GM12878 (cell line): Measurements from ENCODE around the gene CLEC18B. TPM values are rescaled to one million over a fixed set of nuclear protein-coding genes. Genes with fewer than 3 reads are reported as not detected.
"Not testable (repeated sequence)": the region's sequence is repeated elsewhere in the genome, so short reads cannot be mapped to it uniquely, and the experiment has no call there.

ENCODE experiments used
- ATAC-seq: fragments of 200-7000 bp; cut with Tn5 transposase; 3 replicates; pipeline ENCODE4 v1.9.1; 2020; ENCODE audit warnings: mild to moderate bottlenecking, moderate library complexity
- BruUV-seq: library from RNA; stranded (reverse); fragments of 400-500 nt; replicated peaks from 2 replicates; lab custom pipeline; 2021; lab: Mats Ljungman, UMichigan
- CTCF ChIA-PET: fragments of 300-600 bp; sonication (Branson Sonifier 250); formaldehyde crosslinking; extraction: SDS; loops from one replicate; lab custom pipeline; 2021; ENCODE audit warnings: inconsistent platforms; lab: Yijun Ruan, JAX
- POLR2A ChIA-PET: fragments of 350-600 bp; formaldehyde crosslinking; extraction: SDS; loops from one replicate; lab custom pipeline; 2021; ENCODE audit warnings: inconsistent platforms; lab: Charles Lee
- RAD21 ChIA-PET: fragments of 300-600 bp; sonication (Branson Sonifier 250); formaldehyde crosslinking; loops from one replicate; lab custom pipeline; 2023; ENCODE audit warnings: antibody characterized with exemption; ENCODE audit not compliant: unreplicated experiment; lab: Charles Lee
- SMC1A ChIA-PET: fragments of 300-600 bp; sonication (Branson Sonifier 250); formaldehyde crosslinking; loops from one replicate; lab custom pipeline; 2023; ENCODE audit not compliant: unreplicated experiment, uncharacterized antibody; lab: Charles Lee
- DNase-seq: peaks from one replicate; pipeline ENCODE4 v3.0.0-alpha.2; 2011; ENCODE audit warnings: low read depth, low spot score
- FAIRE-seq: peaks from 3 replicates; lab custom pipeline; 2011; peaks lifted over from hg19 to GRCh38; lab: Jason Lieb, UNC
- H2AFZ ChIP-seq: 2 replicates; pipeline ENCODE4 v1.6.0; 2011; ENCODE audit warnings: low read depth, low read length, control low read depth; ENCODE audit not compliant: control insufficient read depth
- H3K27ac ChIP-seq: 2 replicates; pipeline ENCODE4 v1.5.1; 2011; ENCODE audit warnings: control low read depth; ENCODE audit not compliant: control insufficient read depth, insufficient read depth
- H3K27me3 ChIP-seq, 2 experiments: replicated peaks in 1 of 2; 2 replicates each; pipeline versions ENCODE4 v1.6.0 to v1.6.1; 2011; ENCODE audit warnings: low read length in 1 of 2; ENCODE audit not compliant: control insufficient read depth in 2 of 2, insufficient read depth in 2 of 2
- H3K36me3 ChIP-seq, 2 experiments: 2 replicates each; pipeline ENCODE4 v1.5.1; 2011; ENCODE audit warnings: low read length in 1 of 2; ENCODE audit not compliant: control insufficient read depth in 2 of 2, insufficient read depth in 2 of 2
- H3K4me1 ChIP-seq: 2 replicates; pipeline ENCODE4 v1.6.1; 2011; ENCODE audit warnings: mild to moderate bottlenecking, low read length, moderate library complexity, mixed read lengths; ENCODE audit not compliant: control insufficient read depth, insufficient read depth
- H3K4me2 ChIP-seq: 2 replicates; pipeline ENCODE4 v1.6.0; 2011; ENCODE audit warnings: control low read depth; ENCODE audit not compliant: control insufficient read depth, insufficient read depth
- H3K4me3 ChIP-seq: fragments of 200-600 bp; sonication (generic); 2 replicates; pipeline ENCODE4 v1.5.1; 2016
- H3K79me2 ChIP-seq: 2 replicates; pipeline ENCODE4 v1.6.0; 2011; ENCODE audit warnings: low read length; ENCODE audit not compliant: control insufficient read depth, insufficient read depth
- H3K9ac ChIP-seq: 2 replicates; pipeline ENCODE4 v1.8.0; 2011; ENCODE audit warnings: low read length, control low read depth, mixed read lengths; ENCODE audit not compliant: control insufficient read depth, insufficient read depth
- H3K9me3 ChIP-seq: replicated peaks from 3 replicates; pipeline ENCODE4 v1.5.1; 2011; ENCODE audit warnings: mild to moderate bottlenecking, low read length; ENCODE audit not compliant: control insufficient read depth, insufficient read depth
- H4K20me1 ChIP-seq: 2 replicates; pipeline ENCODE4 v1.6.0; 2011; ENCODE audit not compliant: control insufficient read depth, insufficient read depth
- WGBS: methylation state at CpG from one replicate; pipeline ENCODE4 v1.1.6; 2016; ENCODE audit warnings: low lambda C conversion rate; ENCODE audit not compliant: insufficient replicate concordance, insufficient coverage; ENCODE audit errors: missing lambda C conversion rate; 5-methylcytosine and 5-hydroxymethylcytosine counted together
- in situ Hi-C: fragments of 300-500 bp; cut with MboI; formaldehyde crosslinking; loops from 9 replicates; pipeline ENCODE4 v1.14.3; 2018; ENCODE audit warnings: mixed read lengths
- intact Hi-C: fragments of 100-400 bp; cut with micrococcal nuclease; formaldehyde crosslinking; loops from one replicate; pipeline ENCODE4 v1.14.2; 2022; ENCODE audit not compliant: unreplicated experiment
- polyA plus RNA-seq, 11 experiments: library from polyadenylated mRNA; depleted of rRNA in 4 of 11; unstranded in 6 of 11; stranded (reverse) in 5 of 11; fragments of >200 nt; fragmentation: Nextera tagmentation in 4 of 11; fragmentation: Illumina TruSeq in 1 of 11; extraction: Ambion mirVana in 4 of 11; extraction: Trizol in 1 of 11; gene quantifications; 1 replicate in 1 of 11; 2 replicates in 10 of 11; pipeline versions ENCODE4 v1.2.1 to v1.2.3, GENCODE V29; 2011 to 2016; ENCODE audit warnings: inconsistent platforms in 2 of 11, missing spikeins in 2 of 11, low read depth in 1 of 11
- total RNA-seq, 4 experiments: library from RNA; depleted of rRNA in 3 of 4; stranded (reverse); fragments of >200 nt in 3 of 4; fragmentation: Illumina TruSeq in 1 of 4; extraction: Trizol in 1 of 4; gene quantifications; 2 replicates each; pipeline versions ENCODE4 v1.2.1 to v1.2.3, GENCODE V29; 2013 to 2021

Gene CLEC18B
- total and polyA plus RNA-seq, 10 of the 15 experiments (the other 5 are each of a cell fraction or from before 2014, with no cell fraction given) = 0.03 to 0.32 (median 0.18) TPM; not detected in 6

GRCh38 chr16:74417897-74418296, 3.4 kb downstream of the CLEC18B start:
- H3K4me1 ChIP-seq, POLR2A ChIA-PET, SMC1A ChIA-PET, H3K9me3 ChIP-seq, BruUV-seq, H4K20me1 ChIP-seq, CTCF ChIA-PET, FAIRE-seq, H3K4me2 ChIP-seq, H2AFZ ChIP-seq, H3K4me3 ChIP-seq, ATAC-seq, H3K27ac ChIP-seq, H3K9ac ChIP-seq, DNase-seq, H3K79me2 ChIP-seq, H3K27me3 ChIP-seq, in situ Hi-C loops, intact Hi-C loops, RAD21 ChIA-PET, H3K36me3 ChIP-seq: not testable (repeated sequence)
- 65% methylated on average over 7 of the region's 15 CpGs for WGBS

- SMC1A ChIA-PET, BruUV-seq, FAIRE-seq, H3K36me3 ChIP-seq, CTCF ChIA-PET, H3K9ac ChIP-seq, H4K20me1 ChIP-seq, H3K4me2 ChIP-seq, intact Hi-C loops, POLR2A ChIA-PET, H3K79me2 ChIP-seq, H3K4me3 ChIP-seq, H3K4me1 ChIP-seq, H3K9me3 ChIP-seq, H2AFZ ChIP-seq, ATAC-seq, RAD21 ChIA-PET, H3K27me3 ChIP-seq, H3K27ac ChIP-seq, DNase-seq, in situ Hi-C loops: not testable (repeated sequence)
- WGBS = 47% methylated on average over 7 of the region's 7 CpGs
Measured at GRCh38 chr16:74413920-74414319, 7.4 kb downstream of the CLEC18B start.

- H3K36me3 ChIP-seq, H2AFZ ChIP-seq, BruUV-seq: not testable (repeated sequence)
Measured at GRCh38 chr16:74413485-74413884, 7.8 kb downstream of the CLEC18B start.

GRCh38 chr16:74412775-74413390, 8.4 kb downstream of the CLEC18B start:
- 40% methylated on average over 5 of the region's 10 CpGs for WGBS
- CTCF ChIA-PET, ATAC-seq: not testable (repeated sequence)

More at GRCh38 chr16:74413485-74413884, 7.8 kb downstream of the CLEC18B start:
- H3K4me3 ChIP-seq, RAD21 ChIA-PET, FAIRE-seq, H3K27me3 ChIP-seq, in situ Hi-C loops, CTCF ChIA-PET, H3K9ac ChIP-seq, DNase-seq, H3K4me1 ChIP-seq, H3K9me3 ChIP-seq, POLR2A ChIA-PET, H3K27ac ChIP-seq, H3K79me2 ChIP-seq, H4K20me1 ChIP-seq, H3K4me2 ChIP-seq, SMC1A ChIA-PET, intact Hi-C loops, ATAC-seq: not testable (repeated sequence)
- WGBS = 49% methylated on average over 9 of the region's 9 CpGs

More at GRCh38 chr16:74412775-74413390, 8.4 kb downstream of the CLEC18B start:
- in situ Hi-C loops, BruUV-seq, H3K9ac ChIP-seq, H3K27me3 ChIP-seq, H3K9me3 ChIP-seq, H3K36me3 ChIP-seq, H3K4me3 ChIP-seq, FAIRE-seq, SMC1A ChIA-PET, H3K27ac ChIP-seq, H2AFZ ChIP-seq, H3K4me1 ChIP-seq, DNase-seq, H3K4me2 ChIP-seq, intact Hi-C loops, H4K20me1 ChIP-seq, RAD21 ChIA-PET, H3K79me2 ChIP-seq, POLR2A ChIA-PET: not testable (repeated sequence)
